ENCODE results near the gene OTUD7B.

- TF ChIP-seq CTCF (IDR thresholded peaks at IDR 0.05) (no peak), POLR2A (IDR thresholded peaks at IDR 0.05) (no peak)
Observed at GRCh38 chr1:149962736-149963135, 47.8 kb downstream of the OTUD7B start.
